Naive thymus-derived CD4-positive, alpha-beta T cell (primary cell): ENCODE results near the gene CTNNA3. TPM values are rescaled to one million over a fixed set of nuclear protein-coding genes. Genes with fewer than 3 reads are reported as not detected.

Experiments
- ATAC-seq: fragments of 150-1000 bp; cut with Tn5 transposase; 2 replicates; pipeline ENCODE4 v1.10.0; 2021; ENCODE audit warnings: mild to moderate bottlenecking, moderate library complexity
- CTCF ChIA-PET: fragments of 350-600 bp; sonication (Branson Sonifier 250); formaldehyde crosslinking; loops from one replicate; lab custom pipeline; 2021; ENCODE audit warnings: antibody characterized with exemption; lab: Charles Lee
- POLR2A ChIA-PET: fragments of 350-600 bp; sonication (Branson Sonifier 250); formaldehyde crosslinking; loops from one replicate; lab custom pipeline; 2021; ENCODE audit warnings: antibody characterized with exemption, inconsistent platforms; lab: Charles Lee
- DNase-seq, 9 donors: peaks; one replicate each; pipeline versions ENCODE4 v3.0.0 to v3.0.0-alpha.2; 2020 to 2022; ENCODE audit warnings: mixed read lengths in 1 of 9
- H3K27ac ChIP-seq: one replicate; pipeline ENCODE4 v1.7.0; 2013; ENCODE audit warnings: mild to moderate bottlenecking, low read depth, low read length, moderate library complexity
- H3K27me3 ChIP-seq, 2 donors: one replicate each; pipeline ENCODE4 v1.7.0; 2013; ENCODE audit warnings: low read length in 2 of 2, mild to moderate bottlenecking in 2 of 2, moderate library complexity in 2 of 2; ENCODE audit not compliant: control insufficient read depth in 2 of 2, insufficient read depth in 2 of 2
- H3K36me3 ChIP-seq, 3 experiments: 1 replicate in 2 of 3; 2 replicates in 1 of 3; pipeline ENCODE4 v1.7.0; 2013; ENCODE audit warnings: low read length in 3 of 3, mild to moderate bottlenecking in 3 of 3, moderate library complexity in 1 of 3; ENCODE audit not compliant: insufficient read depth in 3 of 3, control insufficient read depth in 2 of 3
- H3K4me1 ChIP-seq, 2 donors: one replicate each; pipeline ENCODE4 v1.7.0; 2013; ENCODE audit warnings: low read length in 2 of 2, mild to moderate bottlenecking in 2 of 2, moderate library complexity in 1 of 2; ENCODE audit not compliant: control insufficient read depth in 2 of 2, insufficient read depth in 2 of 2
- H3K4me3 ChIP-seq: 2 replicates; pipeline ENCODE4 v1.7.0; 2013; ENCODE audit warnings: mild to moderate bottlenecking, low read length
- H3K9me3 ChIP-seq, 3 experiments: 1 replicate in 2 of 3; 2 replicates in 1 of 3; pipeline ENCODE4 v1.7.0; 2013; ENCODE audit warnings: low read length in 3 of 3; ENCODE audit not compliant: control insufficient read depth in 2 of 3
- H3K27ac Mint-ChIP-seq, 9 donors: one replicate each; pipeline ENCODE4 v1.8.0; 2020 to 2022; ENCODE audit warnings: mixed read lengths in 9 of 9, mild to moderate bottlenecking in 8 of 9, moderate library complexity in 5 of 9, inconsistent platforms in 2 of 9
- H3K27me3 Mint-ChIP-seq, 5 donors: one replicate each; pipeline ENCODE4 v1.8.0; 2021 to 2022; ENCODE audit warnings: mixed read lengths in 5 of 5, mild to moderate bottlenecking in 1 of 5
- H3K36me3 Mint-ChIP-seq, 5 donors: one replicate each; pipeline ENCODE4 v1.8.0; 2020 to 2022; ENCODE audit warnings: mixed read lengths in 5 of 5, mild to moderate bottlenecking in 3 of 5, inconsistent platforms in 1 of 5
- H3K4me1 Mint-ChIP-seq, 7 donors: one replicate each; pipeline ENCODE4 v1.8.0; 2020 to 2022; ENCODE audit warnings: mixed read lengths in 7 of 7, mild to moderate bottlenecking in 3 of 7, inconsistent platforms in 1 of 7
- H3K4me3 Mint-ChIP-seq, 10 donors: one replicate each; pipeline ENCODE4 v1.8.0; 2020 to 2022; ENCODE audit warnings: mild to moderate bottlenecking in 10 of 10, mixed read lengths in 10 of 10, moderate library complexity in 6 of 10, inconsistent platforms in 2 of 10
- H3K9me3 Mint-ChIP-seq, 11 donors: one replicate each; pipeline ENCODE4 v1.8.0; 2020 to 2022; ENCODE audit warnings: mixed read lengths in 11 of 11, mild to moderate bottlenecking in 4 of 11, inconsistent platforms in 1 of 11, moderate library complexity in 1 of 11
- intact Hi-C, 2 donors: fragments of 100-400 bp; cut with micrococcal nuclease; formaldehyde crosslinking; loops; one replicate each; pipeline ENCODE4 v1.15.1; 2023
- polyA plus RNA-seq, 2 donors: library from polyadenylated mRNA; unstranded; fragments of 300-500 nt; fragmentation: Illumina TruSeq; gene quantifications; one replicate each; pipeline ENCODE4 v1.2.3, GENCODE V29; 2021
- total RNA-seq, 6 experiments: library from RNA in 5 of 6; stranded (reverse) in 5 of 6; gene quantifications; 1 replicate in 5 of 6; 2 replicates in 1 of 6; pipeline ENCODE4 v1.2.3 and lab custom pipeline; 2021 to 2026

CTNNA3 gene
- total and polyA plus RNA-seq, 7 experiments from 2014 or later, result 0.43 to 0.84 (median 0.71) TPM; not detected in 2

GRCh38 chr10:66642217-66642616, 1053.8 kb downstream of the CTNNA3 start:
- CTCF ChIA-PET, result no interaction called here
- Mint-ChIP-seq H3K27me3 (no peaks in the 10 kb centered on the region), H3K4me3 (no peak overlapping the region), H3K27ac (no peak overlapping the region), H3K4me1 (no peaks in the 10 kb centered on the region), H3K36me3 (no peaks in the 10 kb centered on the region), H3K9me3 (peaks cover 0 to 5% (median 0%) of the 10 kb centered on the region in 11 donors)
- Histone ChIP-seq H3K36me3 (no peaks in the 10 kb centered on the region), H3K27ac (no peak overlapping the region), H3K4me3 (no peak overlapping the region), H3K4me1 (no peaks in the 10 kb centered on the region), H3K9me3 (no peaks in the 10 kb centered on the region), H3K27me3 (no peaks in the 10 kb centered on the region)
- ATAC-seq (no peak), DNase-seq (no peak)
- intact Hi-C loops, result no loop called here
- POLR2A ChIA-PET, result no interaction called here

DNA sequence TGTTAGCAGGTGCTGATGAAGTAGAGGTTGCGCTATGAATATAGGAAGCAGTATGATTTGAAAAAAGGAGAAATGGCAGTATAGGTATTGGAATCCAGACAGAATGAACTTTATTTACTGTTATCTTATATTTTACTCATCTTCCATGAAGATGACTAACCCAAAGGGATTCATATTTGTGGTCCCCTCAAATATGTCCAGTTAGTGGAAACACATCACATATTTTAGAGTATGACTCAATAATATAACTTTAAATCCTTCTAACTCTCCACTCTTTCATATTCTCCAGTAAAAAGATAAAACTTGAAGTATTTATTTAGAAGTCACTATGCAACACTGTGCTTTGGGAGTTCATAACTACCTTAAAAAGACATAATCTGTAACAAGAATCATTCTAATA, 1056.6 kb downstream of the CTNNA3 start:
- H3K9me3 ChIP-seq, result no peaks in the 10 kb centered on the region
- Mint-ChIP-seq H3K9me3 (peaks cover 0 to 3% (median 0%) of the 10 kb centered on the region in 11 donors), H3K27ac (no peak overlapping the region), H3K4me1 (no peaks in the 10 kb centered on the region), H3K36me3 (no peaks in the 10 kb centered on the region), H3K27me3 (no peaks in the 10 kb centered on the region), H3K4me3 (no peak overlapping the region)
- ATAC-seq (no peak), DNase-seq (no peak)
- no peak overlapping the region for H3K27ac ChIP-seq
- ChIA-PET POLR2A (no interaction called here), CTCF (no interaction called here)
- intact Hi-C loops, result no loop called here
- H3K36me3 ChIP-seq, result no peaks in the 10 kb centered on the region
- no peaks in the 10 kb centered on the region for H3K27me3 ChIP-seq
- no peak overlapping the region for H3K4me3 ChIP-seq
- no peaks in the 10 kb centered on the region for H3K4me1 ChIP-seq

GRCh38 chr10:66637273-66638036, 1058.5 kb downstream of the CTNNA3 start:
- H3K4me1 Mint-ChIP-seq, result no peaks in the 10 kb centered on the region
- H3K27ac Mint-ChIP-seq, result no peak overlapping the region
- no peak overlapping the region for H3K4me3 Mint-ChIP-seq
- peaks cover 0 to 3% (median 0%) of the 10 kb centered on the region in 11 donors for H3K9me3 Mint-ChIP-seq
- intact Hi-C loops, result no loop called here
- no peaks in the 10 kb centered on the region for H3K36me3 Mint-ChIP-seq
- no peaks in the 10 kb centered on the region for H3K9me3 ChIP-seq
- no peaks in the 10 kb centered on the region for H3K36me3 ChIP-seq
- POLR2A ChIA-PET, result no interaction called here
- no peaks in the 10 kb centered on the region for H3K27me3 ChIP-seq
- no peak overlapping the region for H3K4me3 ChIP-seq
- H3K4me1 ChIP-seq, result no peaks in the 10 kb centered on the region
- CTCF ChIA-PET, result no interaction called here
- no peak overlapping the region for H3K27ac ChIP-seq
- DNase-seq, result no peak
- H3K27me3 Mint-ChIP-seq, result no peaks in the 10 kb centered on the region
- no peak for ATAC-seq

- ChIA-PET POLR2A (no interaction called here), CTCF (no interaction called here)
- H3K36me3 Mint-ChIP-seq, result no peaks in the 10 kb centered on the region
- no peak overlapping the region for H3K27ac Mint-ChIP-seq
- peaks cover 0 to 7% (median 3%) of the 10 kb centered on the region in 11 donors for H3K9me3 Mint-ChIP-seq
- intact Hi-C loops, result no loop called here
- H3K4me1 ChIP-seq, result no peaks in the 10 kb centered on the region
- no peaks in the 10 kb centered on the region for H3K27me3 ChIP-seq
- DNase-seq (no peak), ATAC-seq (no peak)
- no peaks in the 10 kb centered on the region for H3K36me3 ChIP-seq
- no peak overlapping the region for H3K27ac ChIP-seq
- H3K4me3 ChIP-seq, result no peak overlapping the region
- H3K4me1 Mint-ChIP-seq, result no peaks in the 10 kb centered on the region
- H3K9me3 ChIP-seq, result no peaks in the 10 kb centered on the region
- no peak overlapping the region for H3K4me3 Mint-ChIP-seq
- no peaks in the 10 kb centered on the region for H3K27me3 Mint-ChIP-seq
These were observed 1066.0 kb downstream of the CTNNA3 start for GRCh38 chr10:66629996-66630395.

GRCh38 chr10:66627156-66627555, 1068.8 kb downstream of the CTNNA3 start:
- H3K27me3 Mint-ChIP-seq, result no peaks in the 10 kb centered on the region
- CTCF ChIA-PET, result no interaction called here
- H3K36me3 Mint-ChIP-seq, result no peaks in the 10 kb centered on the region
- DNase-seq (no peak), ATAC-seq (no peak)
- no peak overlapping the region for H3K4me3 ChIP-seq
- H3K4me3 Mint-ChIP-seq, result no peak overlapping the region
- H3K9me3 ChIP-seq, result no peaks in the 10 kb centered on the region
- peaks cover 0 to 12% (median 4%) of the 10 kb centered on the region in 11 donors for H3K9me3 Mint-ChIP-seq
- POLR2A ChIA-PET, result no interaction called here
- H3K4me1 Mint-ChIP-seq, result no peaks in the 10 kb centered on the region
- H3K27ac ChIP-seq, result no peak overlapping the region
- no peaks in the 10 kb centered on the region for H3K27me3 ChIP-seq
- H3K4me1 ChIP-seq, result no peaks in the 10 kb centered on the region
- intact Hi-C loops, result no loop called here
- no peaks in the 10 kb centered on the region for H3K36me3 ChIP-seq
- H3K27ac Mint-ChIP-seq, result no peak overlapping the region

GRCh38 chr10:66625709-66626590, 1070.0 kb downstream of the CTNNA3 start:
- Histone ChIP-seq H3K27ac (no peak overlapping the region), H3K36me3 (no peaks in the 10 kb centered on the region), H3K9me3 (no peaks in the 10 kb centered on the region), H3K4me1 (no peaks in the 10 kb centered on the region), H3K27me3 (no peaks in the 10 kb centered on the region), H3K4me3 (no peak overlapping the region)
- CTCF ChIA-PET, result no interaction called here
- Mint-ChIP-seq H3K4me1 (no peaks in the 10 kb centered on the region), H3K9me3 (peaks cover 0 to 12% (median 4%) of the 10 kb centered on the region in 11 donors), H3K27ac (no peak overlapping the region), H3K4me3 (no peak overlapping the region), H3K27me3 (no peaks in the 10 kb centered on the region), H3K36me3 (no peaks in the 10 kb centered on the region)
- POLR2A ChIA-PET, result no interaction called here
- ATAC-seq (no peak), DNase-seq (no peak)
- intact Hi-C loops, result no loop called here
